Mesothelial cell of epicardium (in vitro differentiated cells): Measurements from ENCODE around the gene RAB1B. TPM values are rescaled to one million over a fixed set of nuclear protein-coding genes. Genes with fewer than 3 reads are reported as not detected.
A peak's percentile ranks its signal among the peaks of the same experiment; 100 is the strongest.

Source experiments
- DNase-seq, 2 experiments: peaks; one replicate each; pipeline ENCODE4 v3.0.0; 2021; ENCODE audit warnings: low spot score in 2 of 2; ENCODE audit not compliant: unreplicated experiment in 2 of 2
- H3K27ac Mint-ChIP-seq: 2 replicates; pipeline ENCODE4 v1.8.0; 2021; ENCODE audit warnings: mixed read lengths
- H3K27me3 Mint-ChIP-seq: 2 replicates; pipeline ENCODE4 v1.8.0; 2021; ENCODE audit warnings: low read depth, mixed read lengths
- H3K36me3 Mint-ChIP-seq: 2 replicates; pipeline ENCODE4 v1.8.0; 2021; ENCODE audit warnings: mixed read lengths
- H3K4me1 Mint-ChIP-seq: 2 replicates; pipeline ENCODE4 v1.8.0; 2021; ENCODE audit warnings: mixed read lengths
- H3K4me3 Mint-ChIP-seq: 2 replicates; pipeline ENCODE4 v1.8.0; 2021; ENCODE audit warnings: mild to moderate bottlenecking, moderate library complexity, mixed read lengths
- H3K9me3 Mint-ChIP-seq: 2 replicates; pipeline ENCODE4 v1.8.0; 2021; ENCODE audit warnings: mixed read lengths
- total RNA-seq: library from RNA; stranded (reverse); gene quantifications from 3 replicates; pipeline ENCODE4 v1.2.1, GENCODE V29; 2021
- TF ChIP-seq, protein P1 (sequence below): fragments of 200-600 bp; sonication (generic); IDR thresholded peaks from one replicate; pipeline ENCODE4 v1.5.0; 2021; ENCODE audit warnings: antibody characterized with exemption; ENCODE audit not compliant: unreplicated experiment

The RAB1B gene
- total RNA-seq, 1 donor from 2014 or later, result 91.8 TPM

DNA sequence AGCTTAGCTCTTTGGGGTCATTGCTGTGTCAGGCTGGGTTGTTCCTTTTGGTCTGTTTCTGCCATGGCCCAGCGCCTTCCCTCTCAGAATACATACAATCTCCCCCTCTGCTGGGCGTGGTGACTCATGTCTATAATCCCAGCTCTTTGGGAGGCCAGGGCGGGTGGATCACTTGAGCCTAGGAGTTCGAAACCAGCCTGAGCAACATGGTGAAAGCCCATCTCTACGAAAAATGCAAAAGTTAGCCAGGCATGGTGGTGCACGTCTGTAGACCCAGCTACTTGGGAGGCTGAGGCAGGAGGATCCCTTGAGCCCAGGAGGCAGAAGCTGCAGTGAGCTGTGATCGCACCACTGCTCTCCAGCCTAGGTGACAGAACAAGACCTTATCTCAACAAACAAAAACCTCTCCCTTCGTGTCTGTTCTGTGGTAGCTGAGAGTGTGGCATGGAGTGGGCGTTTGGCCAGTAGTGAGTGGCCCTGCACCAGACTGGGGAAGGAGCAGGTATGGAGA lies 46.7 kb upstream of the RAB1B start:
- Mint-ChIP-seq H3K27me3 (no peaks in the 10 kb centered on the region), H3K4me3 (no peak overlapping the region), H3K9me3 (no peaks in the 10 kb centered on the region), H3K4me1 (no peaks in the 10 kb centered on the region), H3K27ac (no peak overlapping the region), H3K36me3 (peaks cover 20% of the 10 kb centered on the region)
- TF ChIP-seq, protein P1, sequence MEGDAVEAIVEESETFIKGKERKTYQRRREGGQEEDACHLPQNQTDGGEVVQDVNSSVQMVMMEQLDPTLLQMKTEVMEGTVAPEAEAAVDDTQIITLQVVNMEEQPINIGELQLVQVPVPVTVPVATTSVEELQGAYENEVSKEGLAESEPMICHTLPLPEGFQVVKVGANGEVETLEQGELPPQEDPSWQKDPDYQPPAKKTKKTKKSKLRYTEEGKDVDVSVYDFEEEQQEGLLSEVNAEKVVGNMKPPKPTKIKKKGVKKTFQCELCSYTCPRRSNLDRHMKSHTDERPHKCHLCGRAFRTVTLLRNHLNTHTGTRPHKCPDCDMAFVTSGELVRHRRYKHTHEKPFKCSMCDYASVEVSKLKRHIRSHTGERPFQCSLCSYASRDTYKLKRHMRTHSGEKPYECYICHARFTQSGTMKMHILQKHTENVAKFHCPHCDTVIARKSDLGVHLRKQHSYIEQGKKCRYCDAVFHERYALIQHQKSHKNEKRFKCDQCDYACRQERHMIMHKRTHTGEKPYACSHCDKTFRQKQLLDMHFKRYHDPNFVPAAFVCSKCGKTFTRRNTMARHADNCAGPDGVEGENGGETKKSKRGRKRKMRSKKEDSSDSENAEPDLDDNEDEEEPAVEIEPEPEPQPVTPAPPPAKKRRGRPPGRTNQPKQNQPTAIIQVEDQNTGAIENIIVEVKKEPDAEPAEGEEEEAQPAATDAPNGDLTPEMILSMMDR, result no peak
- DNase-seq, result no peak

DNA sequence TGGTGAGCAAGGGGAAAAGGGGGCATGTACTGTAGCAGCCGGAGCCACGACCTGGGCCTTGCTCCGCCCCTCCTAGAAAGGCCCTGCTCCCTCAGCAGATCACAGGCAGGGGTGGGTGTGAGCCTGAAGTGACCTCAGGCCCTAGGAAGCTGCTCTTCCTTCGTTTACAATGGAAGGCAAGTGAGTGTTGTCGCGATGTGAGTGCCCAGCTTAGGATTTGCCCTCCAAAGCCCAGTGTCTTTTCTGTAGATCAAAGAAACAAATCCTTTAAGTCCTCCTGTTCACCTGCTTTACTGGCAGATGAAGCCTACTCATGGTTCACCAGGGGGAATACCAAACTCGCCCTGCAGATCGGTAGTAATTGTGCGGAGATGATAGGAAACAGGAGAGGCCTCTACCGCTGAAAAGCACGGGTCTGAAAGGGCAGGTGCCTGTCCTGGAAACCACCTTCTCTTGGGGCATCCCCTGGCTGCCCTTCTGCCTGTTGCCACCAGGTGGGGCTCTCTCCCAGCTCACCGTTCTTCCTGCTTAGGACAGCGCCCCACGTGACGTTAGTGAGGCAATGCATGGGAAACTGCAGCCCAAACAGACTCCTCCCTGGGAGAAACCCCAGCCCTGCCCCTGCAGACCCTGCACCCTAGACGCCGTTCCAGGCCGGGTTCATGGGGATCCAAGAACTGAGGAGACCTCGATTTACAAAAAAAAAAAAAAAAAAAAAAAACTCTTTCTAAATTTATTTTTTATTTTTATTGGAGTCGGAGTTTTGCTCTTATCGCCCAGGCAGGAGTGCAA lies 45.9 kb upstream of the RAB1B start:
- peak; percentile 83 to 92 for DNase-seq
- H3K27ac Mint-ChIP-seq, result peak overlapping the region; percentile 77
- no peak overlapping the region for H3K4me3 Mint-ChIP-seq
- no peaks in the 10 kb centered on the region for H3K4me1 Mint-ChIP-seq
- H3K27me3 Mint-ChIP-seq, result no peaks in the 10 kb centered on the region
- H3K36me3 Mint-ChIP-seq, result peaks cover 18% of the 10 kb centered on the region
- no peaks in the 10 kb centered on the region for H3K9me3 Mint-ChIP-seq
- TF ChIP-seq, protein P1, result peak; percentile 95

DNA sequence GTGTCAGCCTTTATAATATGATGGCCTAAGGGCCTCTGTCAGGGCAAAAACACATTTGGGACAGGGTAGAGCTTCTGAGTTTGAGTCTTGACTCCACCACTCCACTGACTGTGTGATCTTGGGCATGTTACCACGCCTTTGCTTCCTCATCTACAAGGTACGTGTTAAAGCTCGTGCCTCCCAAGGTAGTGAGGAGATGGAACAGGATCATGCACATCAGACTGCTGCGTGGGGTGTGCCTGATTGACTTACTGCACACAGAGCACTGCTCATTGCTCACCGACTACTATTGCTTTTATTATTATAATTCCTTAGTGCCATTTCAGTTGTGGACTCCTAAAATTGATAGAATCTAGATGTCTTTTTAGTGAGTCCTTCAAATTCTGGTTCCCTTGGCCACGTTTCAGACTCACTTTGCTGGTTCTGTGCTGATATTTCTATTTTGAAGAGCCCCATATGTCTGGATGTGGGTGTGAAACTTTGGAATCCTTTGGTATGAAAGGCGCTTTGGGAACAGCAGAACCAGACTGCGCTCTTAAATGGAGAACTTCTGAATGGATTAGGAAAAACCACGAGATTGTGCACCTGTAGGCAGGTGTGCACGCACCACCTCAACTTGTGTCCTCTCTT lies 44.1 kb upstream of the RAB1B start:
- DNase-seq, result no peak
- TF ChIP-seq, protein P1, result no peak

DNA sequence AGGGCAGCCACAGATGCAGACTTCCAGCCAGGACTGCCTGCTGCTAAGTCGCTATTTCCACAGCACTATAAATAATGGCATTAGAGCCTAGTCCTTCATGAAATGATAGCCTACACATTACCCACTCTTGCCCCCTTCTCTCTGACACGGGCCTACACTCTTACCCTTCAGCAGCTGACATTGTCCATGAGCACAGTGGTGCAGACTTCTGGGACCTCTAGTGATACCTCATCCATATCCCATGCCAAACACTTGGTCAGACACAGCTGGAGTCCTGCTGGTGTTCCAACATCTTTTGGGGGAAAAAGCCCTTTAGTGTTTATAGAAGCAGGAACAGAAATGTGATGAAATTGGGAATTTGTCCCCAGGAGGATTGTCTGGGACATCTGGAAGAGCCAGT lies 43.4 kb upstream of the RAB1B start:
- peaks cover 4% of the 10 kb centered on the region for H3K36me3 Mint-ChIP-seq
- no peaks in the 10 kb centered on the region for H3K27me3 Mint-ChIP-seq
- no peak for DNase-seq
- TF ChIP-seq, protein P1, result no peak
- H3K9me3 Mint-ChIP-seq, result no peaks in the 10 kb centered on the region
- H3K4me1 Mint-ChIP-seq, result peaks cover 8% of the 10 kb centered on the region
- no peak overlapping the region for H3K27ac Mint-ChIP-seq
- no peak overlapping the region for H3K4me3 Mint-ChIP-seq

More for the DNA sequence above, 44.1 kb upstream of the RAB1B start:
- Mint-ChIP-seq H3K4me3 (no peak overlapping the region), H3K27ac (no peak overlapping the region), H3K4me1 (peaks cover 8% of the 10 kb centered on the region), H3K36me3 (peaks cover 6% of the 10 kb centered on the region), H3K27me3 (no peaks in the 10 kb centered on the region), H3K9me3 (no peaks in the 10 kb centered on the region)

DNA sequence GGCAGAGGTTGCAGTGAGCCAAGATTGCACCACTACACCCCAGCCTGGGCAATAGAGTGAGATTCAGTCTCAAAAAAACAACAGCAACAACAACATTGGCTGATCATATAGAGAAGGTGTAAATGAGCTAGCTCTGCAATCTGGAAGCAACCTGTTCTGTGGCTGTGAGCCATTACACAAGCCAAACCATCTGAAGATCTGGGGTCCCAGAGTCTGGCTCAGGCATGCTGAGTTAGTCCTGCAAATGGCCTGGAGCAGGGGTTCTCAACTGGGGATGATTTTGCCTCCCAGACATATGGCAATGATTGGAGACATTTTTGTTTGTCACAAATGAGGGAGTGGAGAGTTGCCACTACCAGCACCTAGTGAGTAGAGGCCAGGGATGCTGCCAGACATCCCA lies 42.3 kb upstream of the RAB1B start:
- H3K27me3 Mint-ChIP-seq, result no peaks in the 10 kb centered on the region
- H3K9me3 Mint-ChIP-seq, result no peaks in the 10 kb centered on the region
- TF ChIP-seq, protein P1, result no peak
- peaks cover 4% of the 10 kb centered on the region for H3K36me3 Mint-ChIP-seq
- H3K4me1 Mint-ChIP-seq, result peaks cover 8% of the 10 kb centered on the region
- H3K4me3 Mint-ChIP-seq, result no peak overlapping the region
- no peak for DNase-seq
- H3K27ac Mint-ChIP-seq, result peak overlapping the region; percentile 16
